Left ventricle myocardium superior (tissue), 1 donor: ENCODE results near the gene EYA3. TPM values are rescaled to one million over a fixed set of nuclear protein-coding genes. Genes with fewer than 3 reads are reported as not detected.

Experiments
- ATAC-seq: fragments of 200-7000 bp; cut with Tn5 transposase; one replicate; pipeline ENCODE4 v1.9.1; 2020; ENCODE audit warnings: mild to moderate bottlenecking, moderate library complexity
- DNase-seq: peaks from one replicate; pipeline ENCODE4 v3.0.0-alpha.2; 2020
- intact Hi-C: fragments of 100-400 bp; cut with micrococcal nuclease; formaldehyde crosslinking; loops from one replicate; pipeline ENCODE4 v1.11.0; 2022
- total RNA-seq: library from RNA; stranded (reverse); fragmentation: NEBNext Ultra II Directional; extraction: Animal tissue kit (Norgen Biotek cat#: 25700); gene quantifications from one replicate; pipeline ENCODE4 v1.2.1, GENCODE V29; 2021
- donor health status: DM: no; HTN: yes; CAD: no; lungs with severe emphysema.

The EYA3 gene
- total RNA-seq, 1 donor from 2014 or later: 21.1 TPM

GRCh38 chr1:28114844-28115243 lies 26.4 kb upstream of the EYA3 start:
- ATAC-seq: no peak
- intact Hi-C loops: no loop called here

GRCh38 chr1:28113242-28113572 lies 24.8 kb upstream of the EYA3 start:
- no peak for DNase-seq
- intact Hi-C loops: no loop called here
- no peak for ATAC-seq

More at GRCh38 chr1:28114844-28115243, 26.4 kb upstream of the EYA3 start:
- DNase-seq: no peak

- ATAC-seq (peak; percentile 54), DNase-seq (no peak)
- intact Hi-C loops: no loop called here
These were observed 24.2 kb upstream of the EYA3 start for GRCh38 chr1:28112388-28113241.

- intact Hi-C loops: no loop called here
- ATAC-seq: no peak
These were observed 22.7 kb upstream of the EYA3 start for GRCh38 chr1:28111157-28111556.

GRCh38 chr1:28110555-28110954 lies 22.1 kb upstream of the EYA3 start:
- no peak for ATAC-seq
- intact Hi-C loops: no loop called here
- DNase-seq: no peak

More at GRCh38 chr1:28111157-28111556, 22.7 kb upstream of the EYA3 start:
- no peak for DNase-seq

- intact Hi-C loops: no loop called here
These were observed 21.2 kb upstream of the EYA3 start for GRCh38 chr1:28109639-28110038.

GRCh38 chr1:28108001-28108400 lies 19.6 kb upstream of the EYA3 start:
- intact Hi-C loops: no loop called here
- no peak for DNase-seq
- ATAC-seq: no peak

More at GRCh38 chr1:28109639-28110038, 21.2 kb upstream of the EYA3 start:
- DNase-seq (no peak), ATAC-seq (no peak)

- ATAC-seq (peak; percentile 72), DNase-seq (no peak)
- intact Hi-C loops: no loop called here
These were observed 16.6 kb upstream of the EYA3 start for GRCh38 chr1:28104866-28105467.

GRCh38 chr1:28102189-28102588 lies 13.8 kb upstream of the EYA3 start:
- DNase-seq (no peak), ATAC-seq (no peak)
- intact Hi-C loops: no loop called here

GRCh38 chr1:28099050-28099769 lies 10.8 kb upstream of the EYA3 start:
- intact Hi-C loops: no loop called here
- peak; percentile 41 for DNase-seq

GRCh38 chr1:28097100-28097472 lies 8.7 kb upstream of the EYA3 start:
- no peak for DNase-seq
- no peak for ATAC-seq
- intact Hi-C loops: no loop called here

More at GRCh38 chr1:28099050-28099769, 10.8 kb upstream of the EYA3 start:
- peak; percentile 97 for ATAC-seq

GRCh38 chr1:28096210-28097099 lies 8.0 kb upstream of the EYA3 start:
- intact Hi-C loops: no loop called here
- DNase-seq (no peak), ATAC-seq (no peak)

GRCh38 chr1:28091043-28091781 lies 2.8 kb upstream of the EYA3 start:
- intact Hi-C loops: loop anchor here (5.0 kb wide), 1 partner anchor 116 kb away; no protein-coding TSS in a partner anchor
- ATAC-seq (no peak), DNase-seq (peak; percentile 75)

- peak; percentile 6 for ATAC-seq
- no peak for DNase-seq
- intact Hi-C loops: no loop called here
These were observed 719 bp downstream of the EYA3 start for GRCh38 chr1:28087614-28088167.

GRCh38 chr1:28086651-28087050 lies 1.8 kb downstream of the EYA3 start:
- ATAC-seq (no peak), DNase-seq (no peak)
- intact Hi-C loops: no loop called here

- intact Hi-C loops: no loop called here
- DNase-seq: no peak
- no peak for ATAC-seq
These were observed 3.3 kb downstream of the EYA3 start for GRCh38 chr1:28085129-28085528.

- ATAC-seq (no peak), DNase-seq (no peak)
- intact Hi-C loops: no loop called here
These were observed 4.5 kb downstream of the EYA3 start for GRCh38 chr1:28083876-28084275.
